ENCODE results near the gene DAAM1. TPM values are rescaled to one million over a fixed set of nuclear protein-coding genes. Genes with fewer than 3 reads are reported as not detected.

Gene DAAM1
- total RNA-seq, 4 donors from 2014 or later: 13.5 to 72.7 (median 46.2) TPM

DNA sequence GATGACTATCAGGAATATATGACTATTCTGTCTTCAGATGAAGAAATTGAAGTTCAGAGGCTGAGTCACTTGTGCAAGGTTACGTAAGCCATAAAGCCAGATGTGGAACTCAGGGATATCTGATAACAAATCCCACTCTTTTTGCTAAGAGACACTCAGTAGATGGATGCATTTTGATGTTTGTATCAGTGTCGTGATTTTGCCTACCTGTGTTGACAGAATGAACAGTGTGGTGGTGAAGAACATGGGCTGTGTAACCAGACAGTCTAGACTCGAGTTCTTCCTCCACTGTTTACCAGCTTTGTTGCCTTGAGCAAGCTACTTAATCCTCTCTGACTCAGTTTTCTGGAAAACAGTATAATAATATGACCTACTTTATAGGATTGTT lies 93.9 kb downstream of the DAAM1 start:
- intact Hi-C loops (cut with DNase I; ENCODE audit: low total_unique reads): no loop called here
- TF ChIP-seq, protein P1, sequence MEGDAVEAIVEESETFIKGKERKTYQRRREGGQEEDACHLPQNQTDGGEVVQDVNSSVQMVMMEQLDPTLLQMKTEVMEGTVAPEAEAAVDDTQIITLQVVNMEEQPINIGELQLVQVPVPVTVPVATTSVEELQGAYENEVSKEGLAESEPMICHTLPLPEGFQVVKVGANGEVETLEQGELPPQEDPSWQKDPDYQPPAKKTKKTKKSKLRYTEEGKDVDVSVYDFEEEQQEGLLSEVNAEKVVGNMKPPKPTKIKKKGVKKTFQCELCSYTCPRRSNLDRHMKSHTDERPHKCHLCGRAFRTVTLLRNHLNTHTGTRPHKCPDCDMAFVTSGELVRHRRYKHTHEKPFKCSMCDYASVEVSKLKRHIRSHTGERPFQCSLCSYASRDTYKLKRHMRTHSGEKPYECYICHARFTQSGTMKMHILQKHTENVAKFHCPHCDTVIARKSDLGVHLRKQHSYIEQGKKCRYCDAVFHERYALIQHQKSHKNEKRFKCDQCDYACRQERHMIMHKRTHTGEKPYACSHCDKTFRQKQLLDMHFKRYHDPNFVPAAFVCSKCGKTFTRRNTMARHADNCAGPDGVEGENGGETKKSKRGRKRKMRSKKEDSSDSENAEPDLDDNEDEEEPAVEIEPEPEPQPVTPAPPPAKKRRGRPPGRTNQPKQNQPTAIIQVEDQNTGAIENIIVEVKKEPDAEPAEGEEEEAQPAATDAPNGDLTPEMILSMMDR (IDR thresholded peaks at IDR 0.05): no peak
- TF ChIP-seq POLR2A (IDR thresholded peaks at IDR 0.05): no peak
- H3K36me3 ChIP-seq: no peaks in the 10 kb centered on the region
- no peak overlapping the region for H3K4me3 ChIP-seq
- H3K4me1 ChIP-seq: peaks cover 0 to 8% of the 10 kb centered on the region in 2 donors
- no peak for DNase-seq
- no peaks in the 10 kb centered on the region for H3K9me3 ChIP-seq
- no peaks in the 10 kb centered on the region for H3K27me3 ChIP-seq
- no peak overlapping the region for H3K27ac ChIP-seq

DNA sequence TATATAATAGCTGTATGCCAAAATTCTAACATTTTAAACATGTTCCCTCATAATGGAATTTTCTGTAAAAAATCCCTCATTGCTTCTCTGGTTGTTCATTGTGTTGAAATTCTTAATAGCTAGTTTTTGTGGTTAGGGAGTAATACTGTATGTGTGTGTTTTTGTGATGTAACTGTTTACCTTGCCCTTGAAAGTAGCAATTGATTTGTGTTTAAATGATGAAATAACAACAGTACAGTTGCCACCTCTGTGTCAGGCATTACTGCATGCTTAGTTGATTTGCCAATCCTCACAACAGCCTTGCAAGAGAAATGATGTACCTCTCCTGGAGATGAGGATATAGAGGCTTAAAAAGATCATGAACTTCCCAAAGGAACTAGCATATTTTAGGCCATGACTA lies 94.9 kb downstream of the DAAM1 start:
- no peaks in the 10 kb centered on the region for H3K9me3 ChIP-seq
- no peak overlapping the region for H3K4me3 ChIP-seq
- H3K36me3 ChIP-seq: no peaks in the 10 kb centered on the region
- intact Hi-C loops (cut with DNase I; ENCODE audit: low total_unique reads): no loop called here
- no peaks in the 10 kb centered on the region for H3K27me3 ChIP-seq
- TF ChIP-seq POLR2A (IDR thresholded peaks at IDR 0.05): no peak
- TF ChIP-seq, protein P1 (IDR thresholded peaks at IDR 0.05): no peak
- H3K4me1 ChIP-seq: peaks cover 0 to 4% of the 10 kb centered on the region in 2 donors
- no peak for DNase-seq
- no peak overlapping the region for H3K27ac ChIP-seq

DNA sequence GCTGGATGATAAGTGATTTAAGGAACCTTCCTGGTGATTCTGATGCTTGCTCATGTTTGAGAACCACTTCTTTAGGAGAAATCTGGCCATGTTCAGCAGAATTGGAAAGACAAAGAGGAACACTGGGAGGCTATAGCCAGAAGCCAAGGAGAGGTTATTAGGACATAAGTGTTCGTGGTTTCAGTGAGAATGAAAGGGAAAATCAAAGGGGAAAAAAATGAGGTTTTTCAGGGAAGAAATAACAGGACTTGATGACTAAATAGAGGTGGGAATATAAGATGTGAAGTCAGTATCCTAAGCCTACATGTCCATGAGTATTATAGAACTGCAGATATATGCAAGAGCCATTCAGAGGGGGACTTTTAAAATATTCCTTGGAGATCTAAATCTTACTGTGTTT lies 95.6 kb downstream of the DAAM1 start:
- TF ChIP-seq POLR2A (IDR thresholded peaks at IDR 0.05): no peak
- TF ChIP-seq, protein P1 (IDR thresholded peaks at IDR 0.05): no peak

DNA sequence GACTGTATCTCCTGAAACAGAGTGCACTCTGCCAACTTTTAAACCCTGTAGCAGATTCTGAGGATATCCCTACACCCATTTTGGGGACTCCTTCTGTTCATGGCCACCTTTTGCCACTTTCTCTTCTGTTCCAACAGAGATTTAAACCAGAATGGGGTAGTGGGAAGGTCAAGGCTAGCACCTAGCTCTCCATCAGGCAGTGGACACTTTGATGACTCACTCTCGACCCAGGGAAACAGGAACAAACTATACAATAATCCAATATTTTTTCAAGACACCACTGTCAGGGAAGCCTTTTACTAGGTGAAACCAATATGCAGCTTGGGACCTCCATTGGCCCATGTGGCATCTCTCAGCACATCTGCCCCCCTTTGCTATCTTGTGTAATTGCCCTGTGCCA lies 103.6 kb downstream of the DAAM1 start:
- H3K27ac ChIP-seq: no peak overlapping the region

More for the DNA sequence above, 95.6 kb downstream of the DAAM1 start:
- no peaks in the 10 kb centered on the region for H3K4me1 ChIP-seq
- no peaks in the 10 kb centered on the region for H3K27me3 ChIP-seq
- intact Hi-C loops (cut with DNase I; ENCODE audit: low total_unique reads): no loop called here
- DNase-seq: no peak
- H3K4me3 ChIP-seq: no peak overlapping the region
- no peaks in the 10 kb centered on the region for H3K9me3 ChIP-seq
- H3K27ac ChIP-seq: no peak overlapping the region
- H3K36me3 ChIP-seq: no peaks in the 10 kb centered on the region

DNA sequence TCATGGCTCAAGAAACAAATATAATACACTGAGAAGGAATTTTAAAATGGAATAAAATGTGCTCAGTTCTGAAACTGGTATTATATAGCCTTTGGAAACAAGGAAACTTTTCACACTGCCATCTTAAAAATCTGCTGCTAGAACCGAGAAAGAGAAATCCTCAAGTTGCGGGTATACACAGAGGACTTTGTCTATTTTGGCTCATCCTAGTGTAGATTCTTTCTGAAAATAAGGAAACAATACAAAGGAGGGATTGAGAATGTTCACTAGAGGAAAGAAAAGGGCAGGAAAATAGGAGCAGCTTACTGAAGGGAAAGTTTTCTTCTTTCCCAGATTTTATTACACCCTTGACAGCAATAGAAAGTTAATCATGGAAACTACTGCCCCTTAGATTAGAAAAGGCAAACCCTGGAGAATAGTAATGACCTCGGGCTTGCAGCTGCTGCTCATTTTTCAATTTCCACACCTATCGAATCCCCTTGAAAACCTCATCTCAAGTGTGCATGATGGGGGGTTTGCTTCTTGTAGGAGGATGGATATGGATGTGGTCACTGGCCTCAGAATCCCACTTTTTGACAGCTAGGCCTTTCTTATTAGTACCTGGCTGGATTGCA lies 104.6 kb downstream of the DAAM1 start:
- TF ChIP-seq POLR2A (IDR thresholded peaks at IDR 0.05): no peak
- TF ChIP-seq, protein P1 (IDR thresholded peaks at IDR 0.05): no peak
- H3K27me3 ChIP-seq: no peaks in the 10 kb centered on the region
- no peak for DNase-seq
- intact Hi-C loops (cut with DNase I; ENCODE audit: low total_unique reads): no loop called here
- H3K4me3 ChIP-seq: no peak overlapping the region
- H3K4me1 ChIP-seq: peaks cover 4 to 6% of the 10 kb centered on the region in 2 donors
- peak overlapping the region; percentile 11 to 24 for H3K27ac ChIP-seq
- H3K36me3 ChIP-seq: no peaks in the 10 kb centered on the region
- no peaks in the 10 kb centered on the region for H3K9me3 ChIP-seq

More for the DNA sequence above, 103.6 kb downstream of the DAAM1 start:
- Histone ChIP-seq H3K4me1 (peaks cover 4 to 6% of the 10 kb centered on the region in 2 donors), H3K27me3 (no peaks in the 10 kb centered on the region), H3K4me3 (no peak overlapping the region), H3K36me3 (no peaks in the 10 kb centered on the region), H3K9me3 (no peaks in the 10 kb centered on the region)
- DNase-seq: no peak
- TF ChIP-seq, protein P1 (IDR thresholded peaks at IDR 0.05): no peak
- no peak for TF ChIP-seq POLR2A (IDR thresholded peaks at IDR 0.05)
- intact Hi-C loops (cut with DNase I; ENCODE audit: low total_unique reads): no loop called here

Measured in uterus (tissue), 4 donors.